ENCODE results near the gene ADISSP. TPM values are rescaled to one million over a fixed set of nuclear protein-coding genes. Genes with fewer than 3 reads are reported as not detected.

The ADISSP gene
- total RNA-seq, 1 donor from 2014 or later = 43.2 TPM

DNA sequence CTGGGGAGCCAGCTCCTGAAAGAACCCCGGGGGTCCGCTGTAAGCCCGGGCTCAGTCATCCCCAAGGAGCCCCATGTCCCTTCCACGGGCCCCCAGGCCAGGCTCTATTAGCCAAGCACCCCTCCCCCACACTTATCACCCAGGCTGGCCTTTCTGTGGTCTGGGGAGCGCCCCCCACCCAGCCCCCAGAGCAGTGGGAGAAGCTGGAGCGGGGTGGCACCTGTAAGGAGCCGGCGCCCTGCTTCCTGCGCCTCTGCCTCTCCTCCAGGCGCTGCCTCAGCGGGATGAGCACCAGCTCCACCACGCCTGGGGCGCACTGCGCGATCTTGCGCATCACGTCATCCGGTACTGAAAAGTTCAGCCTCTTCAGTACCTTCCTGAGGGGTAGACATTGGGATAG lies 11.4 kb upstream of the ADISSP start:
- Histone ChIP-seq H3K4me2 (ENCODE audit: low read length) (no peak overlapping the region), H3K36me3 (ENCODE audit: insufficient read depth, low read length) (no peaks in the 10 kb centered on the region), H3K9ac (ENCODE audit: low read length) (no peak overlapping the region), H3K4me3 (ENCODE audit: insufficient read depth, low read depth, low read length) (no peak overlapping the region), H4K20me1 (ENCODE audit: insufficient read depth, low read length) (peaks cover 26% of the 10 kb centered on the region), H3K9me3 (ENCODE audit: insufficient read depth, low read depth, low read length) (no peaks in the 10 kb centered on the region), H2AFZ (ENCODE audit: low read depth, low read length) (no peak overlapping the region), H3K27ac (ENCODE audit: low read depth, low read length) (no peak overlapping the region), H3K27me3 (ENCODE audit: insufficient read depth, low read length) (peaks cover 5% of the 10 kb centered on the region), H3K79me2 (ENCODE audit: insufficient read depth, low read length) (peaks cover 12% of the 10 kb centered on the region), H3K4me1 (ENCODE audit: insufficient read depth, low read length) (no peaks in the 10 kb centered on the region)
- Mint-ChIP-seq H3K27me3 (ENCODE audit: low read depth, unreplicated experiment) (peaks cover 22% of the 10 kb centered on the region), H3K4me3 (ENCODE audit: unreplicated experiment) (no peak overlapping the region), H3K9me3 (ENCODE audit: unreplicated experiment) (no peaks in the 10 kb centered on the region), H3K4me1 (ENCODE audit: low read depth, unreplicated experiment) (peaks cover 9% of the 10 kb centered on the region), H3K27ac (ENCODE audit: unreplicated experiment) (no peak overlapping the region), H3K36me3 (ENCODE audit: low read depth, unreplicated experiment) (peaks cover 2% of the 10 kb centered on the region)
- DNase-seq (ENCODE audit: low read depth) (no peak), FAIRE-seq (no peak)
- no peak for TF ChIP-seq EZH2 (IDR thresholded peaks at IDR 0.05; ENCODE audit: insufficient read depth, low read length)

GRCh38 chr20:3777716-3778629 lies 10.4 kb upstream of the ADISSP start:
- Histone ChIP-seq H3K27ac (ENCODE audit: low read depth, low read length) (no peak overlapping the region), H3K36me3 (ENCODE audit: insufficient read depth, low read length) (no peaks in the 10 kb centered on the region), H3K9me3 (ENCODE audit: insufficient read depth, low read depth, low read length) (no peaks in the 10 kb centered on the region), H4K20me1 (ENCODE audit: insufficient read depth, low read length) (peaks cover 16% of the 10 kb centered on the region), H3K9ac (ENCODE audit: low read length) (peak overlapping the region; percentile 34), H3K4me3 (ENCODE audit: insufficient read depth, low read depth, low read length) (peak overlapping the region; percentile 43), H3K4me2 (ENCODE audit: low read length) (peak overlapping the region; percentile 84), H3K79me2 (ENCODE audit: insufficient read depth, low read length) (peaks cover 3% of the 10 kb centered on the region), H2AFZ (ENCODE audit: low read depth, low read length) (peak overlapping the region; percentile 84), H3K27me3 (ENCODE audit: insufficient read depth, low read length) (peaks cover 5% of the 10 kb centered on the region), H3K4me1 (ENCODE audit: insufficient read depth, low read length) (no peaks in the 10 kb centered on the region)
- H3K36me3 Mint-ChIP-seq (ENCODE audit: low read depth, unreplicated experiment) = no peaks in the 10 kb centered on the region
- no peak overlapping the region for H3K27ac Mint-ChIP-seq (ENCODE audit: unreplicated experiment)
- H3K27me3 Mint-ChIP-seq (ENCODE audit: low read depth, unreplicated experiment) = peaks cover 22% of the 10 kb centered on the region
- DNase-seq (ENCODE audit: low read depth) (no peak), FAIRE-seq (no peak)
- peaks cover 9% of the 10 kb centered on the region for H3K4me1 Mint-ChIP-seq (ENCODE audit: low read depth, unreplicated experiment)
- no peak overlapping the region for H3K4me3 Mint-ChIP-seq (ENCODE audit: unreplicated experiment)
- H3K9me3 Mint-ChIP-seq (ENCODE audit: unreplicated experiment) = no peaks in the 10 kb centered on the region
- no peak for TF ChIP-seq CTCF (IDR thresholded peaks at IDR 0.05; ENCODE audit: insufficient read depth, low read depth, low read length)
- no peak for TF ChIP-seq EZH2 (IDR thresholded peaks at IDR 0.05; ENCODE audit: insufficient read depth, low read length)

GRCh38 chr20:3777381-3777715 lies 9.8 kb upstream of the ADISSP start:
- peaks cover 9% of the 10 kb centered on the region for H3K4me1 Mint-ChIP-seq (ENCODE audit: low read depth, unreplicated experiment)
- peak overlapping the region; percentile 66 for H3K4me3 Mint-ChIP-seq (ENCODE audit: unreplicated experiment)
- no peaks in the 10 kb centered on the region for H3K36me3 Mint-ChIP-seq (ENCODE audit: low read depth, unreplicated experiment)

More at GRCh38 chr20:3777381-3777715, 9.8 kb upstream of the ADISSP start:
- Mint-ChIP-seq H3K27me3 (ENCODE audit: low read depth, unreplicated experiment) (peaks cover 22% of the 10 kb centered on the region), H3K9me3 (ENCODE audit: unreplicated experiment) (no peaks in the 10 kb centered on the region), H3K27ac (ENCODE audit: unreplicated experiment) (no peak overlapping the region)
- TF ChIP-seq EZH2 (IDR thresholded peaks at IDR 0.05; ENCODE audit: insufficient read depth, low read length) = no peak
- TF ChIP-seq CTCF (IDR thresholded peaks at IDR 0.05; ENCODE audit: insufficient read depth, low read depth, low read length) = no peak
- peak overlapping the region; percentile 84 for H3K4me2 ChIP-seq (ENCODE audit: low read length)
- no peaks in the 10 kb centered on the region for H3K36me3 ChIP-seq (ENCODE audit: insufficient read depth, low read length)
- H3K9me3 ChIP-seq (ENCODE audit: insufficient read depth, low read depth, low read length) = no peaks in the 10 kb centered on the region
- H3K4me3 ChIP-seq (ENCODE audit: insufficient read depth, low read depth, low read length) = peak overlapping the region; percentile 43
- H3K27ac ChIP-seq (ENCODE audit: low read depth, low read length) = no peak overlapping the region
- no peaks in the 10 kb centered on the region for H3K4me1 ChIP-seq (ENCODE audit: insufficient read depth, low read length)
- peak overlapping the region; percentile 84 for H2AFZ ChIP-seq (ENCODE audit: low read depth, low read length)
- DNase-seq (ENCODE audit: low read depth) (no peak), FAIRE-seq (no peak)
- H3K9ac ChIP-seq (ENCODE audit: low read length) = peak overlapping the region; percentile 34
- no peaks in the 10 kb centered on the region for H3K79me2 ChIP-seq (ENCODE audit: insufficient read depth, low read length)
- H3K27me3 ChIP-seq (ENCODE audit: insufficient read depth, low read length) = peaks cover 5% of the 10 kb centered on the region
- H4K20me1 ChIP-seq (ENCODE audit: insufficient read depth, low read length) = peaks cover 10% of the 10 kb centered on the region
